ENCODE measurements around the gene TBC1D22B. TPM values are rescaled to one million over a fixed set of nuclear protein-coding genes. Genes with fewer than 3 reads are reported as not detected.

TBC1D22B gene
- total and polyA plus RNA-seq, 9 of the 15 experiments (the other 6 are each of a cell fraction or from before 2014, with no cell fraction given) = 4.8 to 24.2 (median 13.5) TPM

- TF ChIP-seq ETV6 (IDR thresholded peaks at IDR 0.05; ENCODE audit: borderline replicate concordance in 1 of 2, low read depth in 2 of 2, low read length in 1 of 2) = peak; percentile 83 to 85; a peak in 2 of 4 replicates
- no peak for TF ChIP-seq ETV6 (CRISPR knock-in tag; IDR thresholded peaks at IDR 0.05; ENCODE audit: borderline replicate concordance)
- TF ChIP-seq, protein P1, sequence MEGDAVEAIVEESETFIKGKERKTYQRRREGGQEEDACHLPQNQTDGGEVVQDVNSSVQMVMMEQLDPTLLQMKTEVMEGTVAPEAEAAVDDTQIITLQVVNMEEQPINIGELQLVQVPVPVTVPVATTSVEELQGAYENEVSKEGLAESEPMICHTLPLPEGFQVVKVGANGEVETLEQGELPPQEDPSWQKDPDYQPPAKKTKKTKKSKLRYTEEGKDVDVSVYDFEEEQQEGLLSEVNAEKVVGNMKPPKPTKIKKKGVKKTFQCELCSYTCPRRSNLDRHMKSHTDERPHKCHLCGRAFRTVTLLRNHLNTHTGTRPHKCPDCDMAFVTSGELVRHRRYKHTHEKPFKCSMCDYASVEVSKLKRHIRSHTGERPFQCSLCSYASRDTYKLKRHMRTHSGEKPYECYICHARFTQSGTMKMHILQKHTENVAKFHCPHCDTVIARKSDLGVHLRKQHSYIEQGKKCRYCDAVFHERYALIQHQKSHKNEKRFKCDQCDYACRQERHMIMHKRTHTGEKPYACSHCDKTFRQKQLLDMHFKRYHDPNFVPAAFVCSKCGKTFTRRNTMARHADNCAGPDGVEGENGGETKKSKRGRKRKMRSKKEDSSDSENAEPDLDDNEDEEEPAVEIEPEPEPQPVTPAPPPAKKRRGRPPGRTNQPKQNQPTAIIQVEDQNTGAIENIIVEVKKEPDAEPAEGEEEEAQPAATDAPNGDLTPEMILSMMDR (IDR thresholded peaks at IDR 0.05 in 2 of 3, conservative IDR thresholded peaks at IDR 0.05 in 1 of 3; ENCODE audit: insufficient read depth in 2 of 3, low read depth in 1 of 3, low read length in 3 of 3) = peak; percentile 95 to 99 (median 99)
- TF ChIP-seq LARP7 (IDR thresholded peaks at IDR 0.05) = peak; percentile 69; the same call in 1 of the 2 replicates
- TF ChIP-seq NBN (IDR thresholded peaks at IDR 0.05; ENCODE audit: low read depth) = peak; percentile 99
- peak; percentile 80 for TF ChIP-seq BACH1 (tag; IDR thresholded peaks at IDR 0.05)
- TF ChIP-seq ARID2 (IDR thresholded peaks at IDR 0.05) = peak; percentile 78
- peak; percentile 94 for TF ChIP-seq PHB2 (IDR thresholded peaks at IDR 0.05; ENCODE audit: low read depth)
- TF ChIP-seq TCF7 (IDR thresholded peaks at IDR 0.05; ENCODE audit: borderline replicate concordance) = peak; percentile 66; the same call in 1 of the 2 replicates
- peak; percentile 60; the same call in 1 of the 2 replicates for TF ChIP-seq NFE2 (IDR thresholded peaks at IDR 0.05; ENCODE audit: low read depth)
- no peak for TF ChIP-seq MLX (CRISPR knock-in tag; conservative IDR thresholded peaks at IDR 0.05)
- peak; percentile 79 for TF ChIP-seq MEF2D (tag; conservative IDR thresholded peaks at IDR 0.05; ENCODE audit: low read depth)
- TF ChIP-seq SAP30 (IDR thresholded peaks at IDR 0.05; ENCODE audit: borderline replicate concordance, insufficient read depth, low read depth, low read length, poor library complexity, severe bottlenecking) = peak; percentile 77
- peak; percentile 83 for TF ChIP-seq ZNF583 (CRISPR knock-in tag; IDR thresholded peaks at IDR 0.05)
- TF ChIP-seq GTF2E2 (tag; IDR thresholded peaks at IDR 0.05) = no peak
- peak; percentile 99 for TF ChIP-seq ARID1B (IDR thresholded peaks at IDR 0.05)
- TF ChIP-seq RBM14 (IDR thresholded peaks at IDR 0.05; ENCODE audit: borderline replicate concordance, insufficient read depth, low read depth, low read length) = no peak
- TF ChIP-seq JUN (IDR thresholded peaks at IDR 0.05; ENCODE audit: borderline replicate concordance, low read depth, low read length) = peak; percentile 91
- no peak; the same call in 1 of the 2 replicates for TF ChIP-seq JUN (CRISPR knock-in tag; IDR thresholded peaks at IDR 0.05; ENCODE audit: borderline replicate concordance)
- peak; percentile 98 for TF ChIP-seq LCOR (CRISPR knock-in tag; IDR thresholded peaks at IDR 0.05)
- peak; percentile 88 for TF ChIP-seq ELF1 (tag; IDR thresholded peaks at IDR 0.05)
- TF ChIP-seq ZNF274 (IDR thresholded peaks at IDR 0.05; ENCODE audit: borderline replicate concordance, low read depth, low read length) = no peak; the same call in 1 of the 2 replicates
- TF ChIP-seq ID3 (CRISPR knock-in tag; IDR thresholded peaks at IDR 0.05) = no peak
- peak; percentile 89 for TF ChIP-seq ID3 (tag; IDR thresholded peaks at IDR 0.05)
- peak; percentile 51 for TF ChIP-seq ZNF512 (tag; IDR thresholded peaks at IDR 0.05)
These were observed 57.0 kb downstream of the TBC1D22B start (continued) for GRCh38 chr6:37314487-37315156.
